OCI-LY3 (cell line): ENCODE results near the gene PIAS3.

Source experiments
- H2AFZ ChIP-seq: fragments of 200-600, 300-600 bp; shearing (Covaris generic); 2 replicates; pipeline ENCODE4 v1.6.0; 2014; ENCODE audit warnings: antibody characterized with exemption, low read depth, low read length
- H3K27ac ChIP-seq: fragments of 200-600, 300-600 bp; sonication (generic); 2 replicates; pipeline ENCODE4 v1.5.1; 2014; ENCODE audit warnings: mild to moderate bottlenecking, low read length, moderate library complexity, mixed read lengths
- H3K27me3 ChIP-seq: fragments of 200-600, 300-600 bp; sonication (generic); 2 replicates; pipeline ENCODE4 v1.6.1; 2014; ENCODE audit warnings: low read depth, low read length, mixed read lengths
- H3K36me3 ChIP-seq: fragments of 200-600, 300-600 bp; sonication (generic); replicated peaks from 2 replicates; pipeline ENCODE3; 2014; ENCODE audit warnings: low read depth, low read length, mixed read lengths
- H3K4me1 ChIP-seq: fragments of 300-600, 200-600 bp; sonication (generic); 2 replicates; pipeline ENCODE4 v1.6.1; 2014; ENCODE audit warnings: low read length, mixed read lengths
- H3K4me2 ChIP-seq: fragments of 200-600, 300-600 bp; sonication (generic); 2 replicates; pipeline ENCODE4 v1.6.1; 2014; ENCODE audit warnings: low read length, mixed read lengths
- H3K4me3 ChIP-seq: fragments of 300-600, 200-600 bp; sonication (generic); 2 replicates; pipeline ENCODE4 v1.5.1; 2014; ENCODE audit warnings: antibody characterized with exemption, mild to moderate bottlenecking, low read length, moderate library complexity
- H3K79me2 ChIP-seq: fragments of 300-600, 200-600 bp; shearing (Covaris generic); 2 replicates; pipeline ENCODE4 v1.6.1; 2014; ENCODE audit warnings: mild to moderate bottlenecking, low read length, mixed read lengths
- H3K9ac ChIP-seq: fragments of 300-600, 200-600 bp; shearing (Covaris generic); 2 replicates; pipeline ENCODE4 v1.6.0; 2014; ENCODE audit warnings: mild to moderate bottlenecking, low read length, moderate library complexity
- H3K9me3 ChIP-seq: fragments of 200-600, 300-600 bp; shearing (Covaris generic); 2 replicates; pipeline ENCODE4 v1.6.1; 2014; ENCODE audit warnings: low read length, mixed read lengths; ENCODE audit not compliant: insufficient read depth
- H4K20me1 ChIP-seq: fragments of 200-600, 300-600 bp; sonication (generic); 2 replicates; pipeline ENCODE4 v1.6.1; 2016; ENCODE audit warnings: low read length, mixed read lengths; ENCODE audit not compliant: insufficient read depth
- EZH2phosphoT487 ChIP-seq: fragments of 200-600 bp; shearing (Covaris generic); IDR thresholded peaks from 2 replicates; pipeline ENCODE4 v1.6.1; 2018; ENCODE audit warnings: antibody characterized with exemption, mixed run types, low read depth
- TF ChIP-seq, protein P1 (sequence below): fragments of 200-600, 300-600 bp; sonication (generic); IDR thresholded peaks from 2 replicates; pipeline ENCODE4 v1.5.1; 2014; ENCODE audit warnings: antibody characterized with exemption, low read length, low read depth

PIAS3 gene

DNA sequence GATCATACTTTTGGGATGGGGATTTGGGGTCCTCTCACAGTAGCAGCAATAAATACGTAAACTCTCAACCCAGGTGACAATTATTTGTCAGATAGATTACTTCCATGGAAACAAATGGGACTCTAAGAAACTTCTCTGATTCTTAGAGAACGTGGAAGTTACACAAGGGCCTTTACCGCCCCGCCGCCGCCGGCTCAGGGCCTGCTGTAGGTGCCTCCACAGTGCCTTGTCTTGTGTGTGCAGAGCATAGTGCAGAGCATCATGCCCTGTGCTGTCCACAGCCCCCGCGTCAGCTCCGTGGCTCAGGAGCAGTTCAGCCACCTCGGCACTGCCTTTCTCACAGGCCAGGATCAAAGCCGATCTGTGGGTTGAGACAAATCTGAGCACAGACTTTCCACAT, 15.8 kb upstream of the PIAS3 start:
- Histone ChIP-seq H3K9ac (no peak overlapping the region), H3K9me3 (no peaks in the 10 kb centered on the region)

DNA sequence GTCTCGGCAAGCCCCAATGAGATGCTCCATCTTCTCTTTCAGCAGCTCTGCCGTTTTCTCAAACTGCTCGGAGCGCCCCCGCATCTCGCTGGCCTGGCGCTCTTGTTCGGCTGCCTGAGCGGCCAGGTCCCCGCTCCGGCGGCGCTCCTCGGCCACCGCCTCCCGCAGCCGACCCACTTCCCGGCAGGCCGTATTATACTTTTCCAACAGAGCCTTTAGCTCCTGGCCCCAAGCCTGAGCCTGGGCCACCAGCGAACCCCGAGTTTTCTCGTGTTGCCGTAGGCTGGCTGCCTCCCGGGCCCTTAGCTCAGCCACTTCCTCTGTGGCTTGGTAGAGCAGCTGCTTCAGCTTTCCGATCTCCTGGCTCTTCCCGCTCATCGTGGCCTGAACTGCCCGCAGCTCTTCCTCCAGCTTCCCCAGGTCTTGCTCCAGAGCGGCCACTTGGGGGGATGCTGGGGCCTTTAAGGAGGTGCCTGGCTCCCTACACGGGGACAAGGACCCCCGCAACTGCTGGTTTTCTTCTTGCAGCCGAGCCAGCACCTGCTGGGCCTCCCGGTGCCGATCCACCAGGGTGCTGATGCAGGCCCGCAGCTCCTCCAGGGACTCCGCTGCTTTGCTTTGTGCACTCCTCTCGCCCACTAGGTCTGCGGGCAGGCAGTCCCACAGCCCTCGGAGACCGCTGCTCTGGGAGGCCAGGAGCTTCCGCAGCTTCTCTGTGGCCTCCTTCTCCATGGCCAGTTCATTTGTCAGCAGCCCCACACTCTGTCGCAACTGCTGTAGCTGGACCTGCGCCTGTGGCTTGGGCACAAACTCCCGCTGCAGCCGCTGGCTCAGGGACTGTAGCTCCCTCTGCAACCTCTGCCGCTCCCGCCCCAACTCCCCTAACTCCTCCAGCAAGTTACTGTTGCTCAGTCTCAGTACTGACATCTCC, 13.4 kb upstream of the PIAS3 start:
- Histone ChIP-seq H3K4me1 (peaks cover 9% of the 10 kb centered on the region), H3K9ac (peak overlapping the region; percentile 67), H3K4me3 (peak overlapping the region; percentile 82), H3K9me3 (no peaks in the 10 kb centered on the region), H3K27me3 (peaks cover 36% of the 10 kb centered on the region), H3K4me2 (peak overlapping the region; percentile 95), H3K79me2 (no peaks in the 10 kb centered on the region), H2AFZ (peak overlapping the region; percentile 99), H3K36me3 (no peaks in the 10 kb centered on the region), H3K27ac (no peak overlapping the region), H4K20me1 (no peaks in the 10 kb centered on the region)
- TF ChIP-seq, protein P1, sequence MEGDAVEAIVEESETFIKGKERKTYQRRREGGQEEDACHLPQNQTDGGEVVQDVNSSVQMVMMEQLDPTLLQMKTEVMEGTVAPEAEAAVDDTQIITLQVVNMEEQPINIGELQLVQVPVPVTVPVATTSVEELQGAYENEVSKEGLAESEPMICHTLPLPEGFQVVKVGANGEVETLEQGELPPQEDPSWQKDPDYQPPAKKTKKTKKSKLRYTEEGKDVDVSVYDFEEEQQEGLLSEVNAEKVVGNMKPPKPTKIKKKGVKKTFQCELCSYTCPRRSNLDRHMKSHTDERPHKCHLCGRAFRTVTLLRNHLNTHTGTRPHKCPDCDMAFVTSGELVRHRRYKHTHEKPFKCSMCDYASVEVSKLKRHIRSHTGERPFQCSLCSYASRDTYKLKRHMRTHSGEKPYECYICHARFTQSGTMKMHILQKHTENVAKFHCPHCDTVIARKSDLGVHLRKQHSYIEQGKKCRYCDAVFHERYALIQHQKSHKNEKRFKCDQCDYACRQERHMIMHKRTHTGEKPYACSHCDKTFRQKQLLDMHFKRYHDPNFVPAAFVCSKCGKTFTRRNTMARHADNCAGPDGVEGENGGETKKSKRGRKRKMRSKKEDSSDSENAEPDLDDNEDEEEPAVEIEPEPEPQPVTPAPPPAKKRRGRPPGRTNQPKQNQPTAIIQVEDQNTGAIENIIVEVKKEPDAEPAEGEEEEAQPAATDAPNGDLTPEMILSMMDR: peak; percentile 32; the same call in 1 of the 2 replicates
- no peak for TF ChIP-seq EZH2phosphoT487

More for the DNA sequence above, 15.8 kb upstream of the PIAS3 start:
- Histone ChIP-seq H3K4me2 (no peak overlapping the region), H3K36me3 (no peaks in the 10 kb centered on the region), H3K27me3 (peaks cover 31% of the 10 kb centered on the region), H2AFZ (no peak overlapping the region), H3K4me3 (no peak overlapping the region), H3K79me2 (no peaks in the 10 kb centered on the region), H4K20me1 (no peaks in the 10 kb centered on the region), H3K27ac (no peak overlapping the region), H3K4me1 (peaks cover 9% of the 10 kb centered on the region)
- TF ChIP-seq, protein P1: no peak
- no peak for TF ChIP-seq EZH2phosphoT487

DNA sequence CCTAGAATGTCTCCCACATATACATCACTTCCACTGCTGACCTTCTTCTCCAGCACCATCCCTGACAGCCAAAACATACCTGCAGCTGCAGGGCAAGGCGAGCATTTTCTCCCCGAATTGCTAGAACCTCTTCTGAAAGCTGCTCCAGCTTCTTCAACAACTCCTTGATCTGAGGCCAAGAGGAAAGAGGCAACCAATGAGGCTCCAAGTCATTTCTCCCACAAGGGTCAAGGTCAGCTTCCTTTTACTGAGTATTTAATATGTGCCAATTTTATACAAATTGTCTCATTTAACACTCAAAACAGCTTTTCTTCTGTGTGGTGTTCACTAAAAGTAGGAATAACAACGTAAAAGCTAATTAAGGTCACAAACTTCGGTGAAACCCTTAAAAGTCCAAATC, 9.4 kb upstream of the PIAS3 start:
- no peaks in the 10 kb centered on the region for H3K36me3 ChIP-seq
- H3K9ac ChIP-seq: no peak overlapping the region
- no peak overlapping the region for H2AFZ ChIP-seq
- TF ChIP-seq, protein P1: no peak
- no peak for TF ChIP-seq EZH2phosphoT487
- no peaks in the 10 kb centered on the region for H3K9me3 ChIP-seq
- H3K79me2 ChIP-seq: no peaks in the 10 kb centered on the region
- no peak overlapping the region for H3K4me2 ChIP-seq
- peaks cover 43% of the 10 kb centered on the region for H3K27me3 ChIP-seq
- H3K4me1 ChIP-seq: peaks cover 9% of the 10 kb centered on the region
- H4K20me1 ChIP-seq: no peaks in the 10 kb centered on the region
- no peak overlapping the region for H3K4me3 ChIP-seq
- H3K27ac ChIP-seq: no peak overlapping the region

DNA sequence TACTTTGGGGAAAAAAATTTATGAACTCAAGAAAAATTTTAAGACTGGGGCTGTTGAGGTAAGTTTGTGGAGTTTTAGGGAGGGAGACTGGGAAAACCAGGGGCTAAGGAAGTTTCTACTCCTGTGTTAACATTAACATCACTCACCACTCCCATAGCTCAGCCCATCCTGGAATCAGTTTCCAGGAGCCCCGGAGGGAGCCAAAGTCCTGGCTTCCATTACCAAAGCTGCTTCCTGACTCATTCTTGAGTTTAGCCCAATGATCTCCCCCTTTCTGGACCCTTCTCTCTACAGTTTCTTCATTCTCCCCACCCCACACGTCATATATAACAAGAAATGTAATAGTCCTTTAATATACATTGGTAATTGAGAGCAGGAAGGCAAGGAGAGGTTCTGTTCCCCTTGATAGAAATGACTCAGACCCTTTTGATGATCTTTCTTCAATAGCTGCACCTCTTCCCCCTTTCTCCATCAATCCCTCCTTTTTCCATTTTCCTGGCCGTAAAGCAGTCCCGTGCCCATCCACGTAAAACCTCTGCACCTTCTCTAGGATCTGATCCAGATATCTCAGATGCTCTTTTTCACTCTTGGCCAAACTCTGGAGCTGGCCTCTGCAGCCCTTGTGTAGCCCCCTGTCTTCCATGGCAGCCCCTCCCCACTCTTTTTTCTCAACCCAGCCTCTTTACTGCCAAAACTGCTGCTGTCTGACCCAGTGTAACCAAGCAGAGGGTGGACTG, 4.6 kb upstream of the PIAS3 start:
- TF ChIP-seq, protein P1: no peak
- no peak for TF ChIP-seq EZH2phosphoT487
- no peaks in the 10 kb centered on the region for H3K79me2 ChIP-seq
- no peak overlapping the region for H2AFZ ChIP-seq
- H3K9ac ChIP-seq: no peak overlapping the region
- H3K27me3 ChIP-seq: peaks cover 37% of the 10 kb centered on the region
- H3K4me2 ChIP-seq: no peak overlapping the region
- peaks cover 5% of the 10 kb centered on the region for H3K4me1 ChIP-seq
- H3K4me3 ChIP-seq: no peak overlapping the region
- H4K20me1 ChIP-seq: no peaks in the 10 kb centered on the region
- no peaks in the 10 kb centered on the region for H3K9me3 ChIP-seq
- H3K36me3 ChIP-seq: no peaks in the 10 kb centered on the region
- H3K27ac ChIP-seq: no peak overlapping the region
